ENCODE data around the gene MSANTD1. TPM values are rescaled to one million over a fixed set of nuclear protein-coding genes. Genes with fewer than 3 reads are reported as not detected.

MSANTD1 gene
- total RNA-seq, 2 donors from 2014 or later = 0.40 to 1.3 TPM

GRCh38 chr4:3234171-3235029 is 14.6 kb upstream of the MSANTD1 start:
- TF ChIP-seq CTCF (IDR thresholded peaks at IDR 0.05) = no peak
- intact Hi-C loops (cut with DNase I) = no loop called here
- Histone ChIP-seq H3K27me3 (no peaks in the 10 kb centered on the region), H3K27ac (no peak overlapping the region), H3K9ac (ENCODE audit: low read depth in 2 of 2, low read length in 2 of 2) (no peak overlapping the region), H3K9me3 (no peaks in the 10 kb centered on the region), H3K4me3 (no peak overlapping the region), H3K36me3 (no peaks in the 10 kb centered on the region), H3K4me1 (no peaks in the 10 kb centered on the region)
- DNase-seq = no peak

GRCh38 chr4:3235030-3235345 is 14.0 kb upstream of the MSANTD1 start:
- Histone ChIP-seq H3K27me3 (no peaks in the 10 kb centered on the region), H3K4me3 (no peak overlapping the region), H3K36me3 (no peaks in the 10 kb centered on the region), H3K9me3 (no peaks in the 10 kb centered on the region), H3K4me1 (no peaks in the 10 kb centered on the region), H3K9ac (ENCODE audit: low read depth in 2 of 2, low read length in 2 of 2) (no peak overlapping the region), H3K27ac (no peak overlapping the region)
- no peak for TF ChIP-seq CTCF (IDR thresholded peaks at IDR 0.05)
- intact Hi-C loops (cut with DNase I) = no loop called here
- DNase-seq = no peak

- no peak for TF ChIP-seq CTCF (IDR thresholded peaks at IDR 0.05)
- no peak for DNase-seq
- H3K4me1 ChIP-seq = no peaks in the 10 kb centered on the region
- H3K27ac ChIP-seq = no peak overlapping the region
- H3K4me3 ChIP-seq = no peak overlapping the region
- no peaks in the 10 kb centered on the region for H3K36me3 ChIP-seq
- H3K9ac ChIP-seq (ENCODE audit: low read depth in 2 of 2, low read length in 2 of 2) = no peak overlapping the region
- intact Hi-C loops (cut with DNase I) = no loop called here
- H3K9me3 ChIP-seq = no peaks in the 10 kb centered on the region
- H3K27me3 ChIP-seq = no peaks in the 10 kb centered on the region
Observed at GRCh38 chr4:3235581-3235980, 13.4 kb upstream of the MSANTD1 start.

- Histone ChIP-seq H3K27me3 (no peaks in the 10 kb centered on the region), H3K27ac (no peak overlapping the region), H3K4me3 (no peak overlapping the region), H3K9ac (ENCODE audit: low read depth in 2 of 2, low read length in 2 of 2) (no peak overlapping the region), H3K4me1 (no peaks in the 10 kb centered on the region), H3K36me3 (no peaks in the 10 kb centered on the region), H3K9me3 (no peaks in the 10 kb centered on the region)
- no peak for DNase-seq
- no peak for TF ChIP-seq CTCF (IDR thresholded peaks at IDR 0.05)
- intact Hi-C loops (cut with DNase I) = no loop called here
Observed at GRCh38 chr4:3236326-3236878, 12.6 kb upstream of the MSANTD1 start.

GRCh38 chr4:3237266-3237665 is 11.7 kb upstream of the MSANTD1 start:
- no peak for TF ChIP-seq CTCF (IDR thresholded peaks at IDR 0.05)
- H3K9me3 ChIP-seq = no peaks in the 10 kb centered on the region
- intact Hi-C loops (cut with DNase I) = no loop called here
- no peaks in the 10 kb centered on the region for H3K27me3 ChIP-seq
- H3K4me3 ChIP-seq = no peak overlapping the region
- H3K27ac ChIP-seq = no peak overlapping the region
- H3K9ac ChIP-seq (ENCODE audit: low read depth in 2 of 2, low read length in 2 of 2) = no peak overlapping the region
- no peaks in the 10 kb centered on the region for H3K36me3 ChIP-seq
- no peak for DNase-seq
- H3K4me1 ChIP-seq = no peaks in the 10 kb centered on the region

Data from colonic mucosa (tissue), 4 donors.